Measurements from ENCODE around the gene GORASP2.

- TF ChIP-seq CTCF (IDR thresholded peaks at IDR 0.05) (no peak), SMAD4 (CRISPR knock-in tag; IDR thresholded peaks at IDR 0.05) (no peak), ATF3 (CRISPR knock-in tag; conservative IDR thresholded peaks at IDR 0.05) (no peak), ZNF232 (CRISPR knock-in tag; IDR thresholded peaks at IDR 0.05) (no peak)
These were observed 823 bp upstream of the GORASP2 start for GRCh38 chr2:170928036-170928823.

Measured in WTC11 (cell line).